GM12891 (cell line): ENCODE data around the gene ZNF71.

Experiments used
- DNase-seq: peaks from one replicate; pipeline ENCODE4 v3.0.0; 2011; ENCODE audit warnings: low spot score; ENCODE audit not compliant: insufficient read length
- FAIRE-seq: peaks from 2 replicates; lab custom pipeline; 2011; peaks lifted over from hg19 to GRCh38; lab: Jason Lieb, UNC
- PAX5 ChIP-seq: IDR thresholded peaks from 2 replicates; pipeline ENCODE4 v1.6.1; 2011; ENCODE audit warnings: low read length, moderate library complexity, mild to moderate bottlenecking; ENCODE audit not compliant: insufficient read depth, severe bottlenecking
- POLR2A ChIP-seq: IDR thresholded peaks from 2 replicates; pipeline ENCODE4 v1.6.1; 2011; ENCODE audit warnings: low read depth, low read length, control low read depth
- POLR2AphosphoS5 ChIP-seq: IDR thresholded peaks from 2 replicates; pipeline ENCODE4 v1.6.1; 2011; ENCODE audit warnings: low read depth, low read length, control low read depth
- POU2F2 ChIP-seq: IDR thresholded peaks from 2 replicates; pipeline ENCODE4 v1.6.1; 2011; ENCODE audit warnings: low read depth, mild to moderate bottlenecking, control low read depth, low read length, moderate library complexity
- SPI1 ChIP-seq: IDR thresholded peaks from 2 replicates; pipeline ENCODE4 v1.6.1; 2011; ENCODE audit warnings: low read depth, low read length, control low read depth
- TAF1 ChIP-seq: IDR thresholded peaks from 2 replicates; pipeline ENCODE4 v1.6.1; 2011; ENCODE audit warnings: low read depth, low read length, control low read depth

Gene ZNF71

DNA sequence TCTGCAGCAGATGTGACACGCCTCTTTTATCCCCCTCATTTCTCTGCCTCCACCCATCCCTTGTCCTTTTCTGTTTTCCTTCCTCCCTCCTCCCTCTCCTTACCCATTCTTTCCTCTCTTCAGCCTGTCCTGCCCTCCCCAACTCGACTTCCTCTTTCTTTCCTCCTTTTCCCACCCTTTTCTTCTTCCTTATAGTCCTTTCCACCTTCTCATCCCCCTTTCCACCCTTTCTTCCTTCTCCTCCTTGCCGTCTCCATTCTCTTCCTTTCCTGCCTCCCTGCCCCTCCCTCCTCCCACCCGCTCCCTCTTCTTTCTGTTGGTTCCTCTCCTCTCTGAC is 688 bp upstream of the ZNF71 start:
- FAIRE-seq (no peak), DNase-seq (no peak)
- TF ChIP-seq POU2F2 (no peak), POLR2A (no peak), PAX5 (no peak), TAF1 (no peak), SPI1 (no peak), POLR2AphosphoS5 (no peak)

DNA sequence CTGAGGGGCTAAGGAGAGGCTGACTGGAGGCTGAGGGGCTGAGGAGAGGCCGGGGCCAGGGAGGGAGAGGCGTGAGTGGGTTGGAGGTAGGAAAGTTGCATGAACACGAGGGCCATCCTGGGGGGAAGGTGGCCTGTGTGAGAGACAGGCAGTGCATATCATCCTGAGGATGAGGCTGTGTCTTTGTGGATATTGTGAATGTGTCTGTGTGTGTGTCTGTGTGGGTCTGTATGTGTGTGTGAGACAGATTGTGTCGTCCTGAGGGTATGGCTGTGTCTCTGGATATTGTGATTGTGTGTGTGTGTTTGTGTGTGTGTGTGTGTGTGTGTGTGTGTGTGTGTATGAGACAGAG is 422 bp downstream of the ZNF71 start:
- no peak for FAIRE-seq
- no peak for DNase-seq
- TF ChIP-seq POLR2AphosphoS5, result no peak
- TF ChIP-seq SPI1, result no peak
- TF ChIP-seq POU2F2, result no peak
- no peak for TF ChIP-seq POLR2A
- no peak for TF ChIP-seq TAF1
- no peak for TF ChIP-seq PAX5

DNA sequence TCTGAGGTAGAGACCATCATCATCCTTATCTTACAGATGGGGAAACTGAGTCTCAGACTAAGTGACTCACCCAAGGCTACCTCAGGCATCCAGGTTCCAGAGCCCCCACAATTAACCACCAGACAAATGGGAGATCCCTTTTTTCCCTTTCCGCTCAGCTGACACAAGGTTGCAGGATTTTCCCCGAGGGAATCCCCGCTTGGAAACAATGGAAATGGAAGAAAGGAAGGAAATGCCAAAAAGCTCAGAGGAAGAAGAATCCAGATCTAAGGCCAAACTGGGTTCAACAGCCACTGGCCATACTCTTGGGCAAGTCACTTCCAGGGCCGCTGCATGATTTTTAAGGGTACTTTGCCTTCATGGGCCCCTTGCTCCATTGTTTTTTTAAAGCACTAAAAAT is 1.6 kb downstream of the ZNF71 start:
- FAIRE-seq (no peak), DNase-seq (no peak)
- TF ChIP-seq POU2F2 (no peak), SPI1 (no peak), TAF1 (no peak)

DNA sequence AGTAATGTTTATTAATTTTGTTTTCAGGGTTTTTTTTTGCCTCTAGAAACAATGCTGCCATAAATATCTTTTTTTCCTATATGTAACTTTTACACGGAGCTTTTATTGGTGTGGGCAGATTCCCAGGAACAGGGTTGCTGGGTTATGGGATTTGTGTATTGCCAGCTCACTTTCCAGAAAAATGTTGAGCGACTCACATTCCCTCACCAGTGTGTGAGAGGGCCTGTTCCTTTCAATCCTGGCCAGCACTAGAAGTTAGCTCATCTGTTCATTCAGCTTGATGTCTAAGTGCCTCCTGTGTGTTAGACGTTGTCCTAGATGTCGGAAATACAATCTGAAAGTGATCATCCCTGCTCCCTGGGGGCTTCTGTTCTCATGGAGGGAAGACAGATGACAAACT is 2.6 kb downstream of the ZNF71 start:
- no peak for TF ChIP-seq PAX5
- no peak for TF ChIP-seq POU2F2
- no peak for TF ChIP-seq POLR2A
- TF ChIP-seq POLR2AphosphoS5, result no peak
- no peak for TF ChIP-seq SPI1
- TF ChIP-seq TAF1, result no peak
- no peak for DNase-seq
- no peak for FAIRE-seq

DNA sequence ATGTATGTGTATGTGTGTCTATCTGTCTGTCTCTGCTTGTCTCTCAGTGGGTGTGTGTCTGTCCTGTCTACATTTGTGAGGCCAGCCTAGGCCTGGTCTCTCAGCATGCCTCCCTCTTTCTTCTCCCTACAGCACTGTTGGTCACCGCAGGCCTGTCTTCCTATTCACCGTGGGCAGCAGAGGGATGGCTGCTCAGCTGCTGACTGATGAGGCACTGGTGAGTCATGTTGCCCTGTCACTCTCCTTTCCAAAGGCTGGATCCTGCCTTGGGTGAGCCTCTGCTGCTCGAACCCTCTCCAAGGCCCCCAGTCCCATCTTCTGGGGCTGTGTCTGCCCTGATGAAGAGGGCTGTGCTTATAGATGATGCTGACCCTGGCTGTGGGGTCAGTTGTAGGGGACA is 6.3 kb downstream of the ZNF71 start:
- DNase-seq (no peak), FAIRE-seq (no peak)
- TF ChIP-seq TAF1 (no peak), PAX5 (no peak), POLR2A (no peak), POLR2AphosphoS5 (no peak), SPI1 (no peak), POU2F2 (no peak)

DNA sequence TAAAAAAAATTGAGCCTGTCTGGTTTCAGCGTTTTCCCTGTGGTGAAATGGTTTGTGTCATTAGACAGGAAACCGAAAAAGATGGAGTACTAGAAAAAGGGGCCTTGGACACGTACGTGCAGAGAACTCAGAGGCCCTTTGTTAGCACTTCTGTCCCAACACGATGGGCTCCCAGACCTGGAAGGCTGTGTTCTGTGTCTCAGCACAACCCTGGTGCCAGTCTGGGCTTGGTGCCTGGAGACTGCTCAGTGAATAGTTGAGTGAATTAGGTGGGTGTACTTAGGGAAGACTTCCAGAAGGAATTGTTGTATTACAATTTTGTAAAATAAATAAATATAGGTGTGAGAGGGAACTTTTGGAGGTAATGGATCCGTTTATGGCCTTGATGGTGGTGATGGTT is 8.7 kb downstream of the ZNF71 start:
- no peak for DNase-seq
- no peak for TF ChIP-seq SPI1
- TF ChIP-seq POLR2AphosphoS5, result no peak
- FAIRE-seq, result no peak

DNA sequence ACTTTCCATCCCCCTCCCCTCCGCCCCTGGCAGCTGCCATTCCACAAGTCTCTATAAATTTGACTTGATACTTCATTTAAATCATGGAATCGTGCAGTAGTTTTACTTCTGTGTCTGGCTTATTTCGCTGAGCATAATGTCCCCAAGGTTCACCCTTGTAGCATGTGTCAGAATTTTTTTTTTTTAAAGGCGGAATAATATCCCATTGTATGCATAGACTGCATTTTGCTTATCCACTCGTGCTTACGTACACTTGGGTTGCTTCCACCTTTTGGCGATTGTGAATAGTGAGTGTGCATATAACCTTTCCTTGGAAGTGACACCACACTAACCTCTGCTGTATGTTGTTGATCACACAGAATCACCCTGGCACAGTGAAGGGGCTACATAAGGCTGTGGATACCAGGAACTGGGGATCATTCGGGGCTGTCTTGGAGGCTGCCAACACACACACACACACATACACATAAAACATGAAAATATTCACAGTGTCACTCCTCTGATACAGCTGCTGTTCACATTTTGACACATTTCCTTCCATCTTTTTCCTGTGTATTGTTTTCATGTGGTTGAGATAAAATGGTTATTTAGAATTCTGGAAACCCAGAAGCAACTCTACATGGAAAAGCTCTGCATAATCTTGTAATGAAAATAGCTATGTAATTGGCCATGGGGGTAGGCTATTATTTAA is 13.3 kb downstream of the ZNF71 start:
- FAIRE-seq (no peak), DNase-seq (no peak)
- TF ChIP-seq PAX5 (no peak), POLR2AphosphoS5 (no peak), POU2F2 (no peak), POLR2A (no peak), SPI1 (no peak), TAF1 (no peak)

DNA sequence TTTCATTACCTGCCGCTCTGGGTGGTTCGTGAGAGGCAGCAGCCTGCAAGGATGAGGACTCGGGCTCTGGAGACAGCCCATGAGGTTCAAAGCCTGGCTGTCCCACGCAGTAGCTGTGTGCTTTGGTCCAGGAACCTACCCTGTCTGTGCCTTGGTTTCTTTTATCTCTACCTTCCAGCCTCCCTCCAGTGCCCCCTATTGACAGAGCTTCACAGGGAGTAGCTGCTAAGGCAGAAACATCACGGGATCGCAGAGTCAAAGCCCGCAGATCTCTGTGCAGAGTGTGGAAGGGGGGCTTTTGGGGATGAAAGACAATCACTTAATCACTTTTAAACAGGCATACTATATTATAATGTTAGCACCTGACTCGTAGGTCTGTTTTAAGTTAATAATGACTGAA is 16.2 kb downstream of the ZNF71 start:
- FAIRE-seq, result no peak
- TF ChIP-seq SPI1 (no peak), TAF1 (no peak), POLR2A (no peak), POLR2AphosphoS5 (no peak), PAX5 (no peak), POU2F2 (no peak)
- no peak for DNase-seq

DNA sequence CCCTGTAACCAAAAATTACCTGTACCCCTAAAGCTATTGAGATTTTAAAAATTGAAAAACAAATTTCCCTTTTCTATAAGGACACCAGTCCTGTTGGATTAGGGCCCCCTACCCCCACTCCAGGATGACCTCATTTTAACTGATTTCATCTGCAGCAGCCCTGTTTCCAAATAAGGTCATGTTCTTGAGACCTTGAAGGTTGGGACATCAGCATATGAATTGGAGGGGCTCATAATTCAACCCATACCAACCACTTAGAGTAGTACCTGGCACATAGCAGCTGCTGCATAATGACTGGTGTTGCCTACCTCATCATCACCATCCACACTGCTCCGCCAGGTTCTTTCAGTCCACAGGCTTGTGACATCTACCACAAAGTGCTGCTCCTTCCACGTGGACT is 17.6 kb downstream of the ZNF71 start:
- no peak for TF ChIP-seq SPI1
- no peak for TF ChIP-seq POLR2A
- TF ChIP-seq POLR2AphosphoS5, result no peak
- TF ChIP-seq TAF1, result no peak
- TF ChIP-seq POU2F2, result no peak
- TF ChIP-seq PAX5, result no peak
- no peak for DNase-seq

DNA sequence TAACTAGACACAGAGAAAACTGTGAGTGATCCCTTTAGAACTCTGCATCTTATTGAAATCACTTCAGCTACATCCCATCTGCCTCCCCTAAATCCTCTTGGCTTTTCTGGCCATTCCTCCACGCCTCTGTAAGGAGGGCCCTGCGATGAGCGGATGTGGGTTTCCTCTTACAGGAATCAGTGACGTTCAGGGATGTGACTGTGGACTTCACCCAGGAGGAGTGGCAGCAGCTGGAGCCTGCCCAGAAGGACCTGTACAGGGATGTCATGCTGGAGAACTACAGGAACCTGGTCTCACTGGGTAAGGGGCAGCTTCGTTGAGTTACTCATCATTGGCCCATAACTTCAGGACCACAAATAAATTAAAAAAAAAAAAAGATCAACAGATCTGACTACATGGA is 18.5 kb downstream of the ZNF71 start:
- TF ChIP-seq POLR2AphosphoS5 (no peak), POLR2A (no peak), TAF1 (no peak), SPI1 (no peak), PAX5 (no peak), POU2F2 (no peak)
- DNase-seq, result no peak
- FAIRE-seq, result no peak

More for the DNA sequence above, 17.6 kb downstream of the ZNF71 start:
- FAIRE-seq, result no peak

DNA sequence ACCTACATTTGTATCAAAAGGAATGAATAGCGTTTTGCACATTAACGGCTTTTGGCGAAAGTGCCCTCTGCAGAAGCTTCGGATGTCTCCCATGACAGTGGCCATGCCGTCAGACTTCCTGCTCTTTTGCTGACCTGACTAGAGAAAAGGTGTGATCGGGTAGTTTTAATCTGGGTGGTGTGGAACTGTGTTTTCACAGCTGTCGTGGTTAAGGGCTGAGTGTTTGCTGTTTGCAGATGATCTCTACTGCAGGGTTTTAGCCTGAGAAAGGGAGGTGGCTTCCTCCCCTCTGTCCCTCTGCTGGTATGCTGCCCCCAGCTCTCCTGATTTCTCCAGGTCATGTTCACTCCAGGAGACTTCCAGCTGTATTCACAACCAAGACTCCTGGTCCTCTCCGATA is 22.4 kb downstream of the ZNF71 start:
- FAIRE-seq (no peak), DNase-seq (no peak)
- TF ChIP-seq POU2F2 (no peak), POLR2A (no peak), TAF1 (no peak)
